Activated CD4-positive, alpha-beta T cell treated with anti-CD3 and anti-CD28 coated beads, Interleukin-2, amount 50 U/mL, for 16 hours (primary cell): ENCODE data around the gene FNDC3B.

Experiments used
- DNase-seq: peaks from one replicate; pipeline ENCODE4 v3.0.0-alpha.2; 2020

FNDC3B gene

DNA sequence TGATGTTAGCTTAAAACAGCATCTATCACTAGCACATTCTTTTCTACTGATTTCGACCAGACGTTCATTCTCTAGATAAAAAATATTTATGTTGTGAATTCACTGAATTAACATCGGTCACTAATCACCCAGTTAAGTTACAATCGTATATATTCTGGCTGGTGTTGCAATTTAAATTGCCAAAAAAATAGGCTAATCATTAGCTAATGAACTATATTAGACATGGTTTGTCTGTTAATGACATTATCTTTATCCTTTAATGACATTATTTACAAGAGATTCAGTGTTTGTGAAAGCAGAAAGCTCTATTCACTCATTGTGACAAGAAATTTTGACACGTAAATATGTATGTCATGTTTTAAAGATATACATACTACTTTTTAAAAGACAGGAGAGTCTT, 402.2 kb downstream of the FNDC3B start:
- no peak for DNase-seq

DNA sequence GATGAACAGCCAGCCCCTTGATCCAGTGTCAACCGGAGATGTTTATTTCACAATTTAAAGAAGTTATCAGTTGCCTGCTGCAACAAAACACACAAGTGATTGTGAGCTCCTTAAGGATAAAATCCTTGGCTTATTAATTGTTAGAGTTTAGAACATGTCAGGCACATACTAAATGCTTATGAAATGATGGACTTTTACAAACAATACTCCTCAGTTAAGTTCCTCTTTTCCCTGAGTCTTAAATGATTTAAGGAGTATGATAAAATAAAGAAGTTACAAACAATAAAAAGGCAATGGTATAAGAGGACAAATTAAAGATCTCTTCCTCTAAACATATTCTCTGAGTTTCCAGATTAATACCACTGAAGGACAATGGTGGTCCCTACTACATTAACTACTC, 403.2 kb downstream of the FNDC3B start:
- DNase-seq, result no peak

DNA sequence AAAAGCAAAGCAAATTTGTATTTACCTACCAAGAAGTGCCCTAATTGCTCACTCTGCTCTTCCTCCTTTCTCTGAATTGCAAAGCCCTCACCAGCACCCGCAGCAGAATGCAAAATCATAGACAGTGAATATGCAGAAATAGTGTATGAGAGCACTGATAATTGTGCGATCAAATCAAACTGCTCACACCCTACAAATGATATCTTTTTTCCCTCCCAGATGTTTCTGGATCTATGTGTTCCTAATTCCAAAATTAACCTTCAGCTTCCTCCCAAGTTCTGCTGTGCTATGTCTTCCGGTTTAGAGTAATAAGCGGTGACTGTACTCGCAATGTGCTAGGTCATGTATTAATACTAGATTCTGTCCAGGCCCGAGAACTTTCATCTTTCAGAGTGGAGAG, 405.4 kb downstream of the FNDC3B start:
- DNase-seq, result no peak

DNA sequence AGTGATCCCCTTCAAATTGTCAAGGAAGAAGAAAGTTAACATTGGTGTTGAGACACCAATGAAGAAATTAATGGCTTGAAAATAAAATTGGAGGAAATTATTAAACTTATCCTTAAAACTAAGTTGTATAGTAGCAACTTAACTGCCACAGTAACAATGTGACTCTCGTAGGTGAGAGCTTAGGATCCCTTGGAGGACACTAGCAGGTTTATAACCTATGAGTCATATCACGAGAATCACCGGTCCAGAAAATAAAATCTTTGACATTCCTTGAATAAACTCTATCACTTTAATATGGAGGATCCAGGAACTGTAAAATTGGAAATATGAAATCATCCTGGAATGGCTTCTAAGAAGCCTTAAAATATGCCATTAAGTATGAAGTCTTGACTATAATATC, 406.8 kb downstream of the FNDC3B start:
- DNase-seq, result no peak

DNA sequence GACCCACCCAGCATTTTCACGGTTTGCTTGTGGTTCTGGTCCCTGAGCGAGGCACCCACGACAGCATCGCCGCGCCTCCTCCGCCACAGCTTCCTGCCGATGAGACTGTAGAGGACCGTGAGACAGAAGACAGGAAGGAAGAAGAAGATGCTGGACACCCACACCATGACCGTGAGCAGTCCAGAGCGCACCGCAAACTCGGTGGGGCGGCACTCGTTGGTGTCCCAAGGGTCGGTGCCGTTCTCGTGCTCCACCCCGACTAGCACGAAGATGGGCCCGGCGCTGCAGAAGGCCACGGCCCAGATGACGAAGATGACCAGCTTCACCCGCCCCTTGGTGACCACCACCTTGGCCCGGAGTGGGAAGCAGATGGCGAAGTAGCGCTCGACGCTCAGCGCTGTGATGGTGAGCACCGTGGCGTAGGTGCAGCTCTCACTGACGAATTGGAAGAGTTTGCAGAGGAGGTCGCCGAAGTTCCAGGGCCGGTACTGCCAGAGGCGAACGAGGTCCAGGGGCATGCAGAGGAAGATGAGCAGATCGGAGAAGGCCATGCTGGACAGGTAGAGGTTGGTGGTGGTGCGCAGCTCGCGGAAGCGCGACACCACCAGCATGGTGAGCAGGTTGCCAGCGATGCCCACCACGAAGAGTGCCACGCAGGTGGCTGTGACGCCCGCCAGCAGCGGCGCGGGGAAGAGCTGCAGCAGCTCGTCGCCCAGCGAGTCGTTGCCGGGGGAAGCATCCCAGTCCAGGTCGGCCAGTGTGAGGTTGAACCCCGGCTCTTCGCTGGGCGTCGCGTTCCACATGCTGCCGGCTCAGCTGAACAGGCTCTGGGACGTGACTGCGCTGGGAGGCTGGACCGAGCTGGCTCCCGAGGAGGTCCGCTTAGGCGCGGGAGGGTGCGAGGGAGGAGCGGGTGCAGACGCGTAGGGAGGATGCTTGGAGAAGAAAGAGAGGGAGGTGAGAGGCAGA, 408.5 kb downstream of the FNDC3B start, which contains the start of gene GHSR:
Gene GHSR (minus strand): TSS at position 846 of the 969 bp plus-strand sequence. CDS start 43 bp downstream, at position 803.
- DNase-seq, result peak; percentile 12

DNA sequence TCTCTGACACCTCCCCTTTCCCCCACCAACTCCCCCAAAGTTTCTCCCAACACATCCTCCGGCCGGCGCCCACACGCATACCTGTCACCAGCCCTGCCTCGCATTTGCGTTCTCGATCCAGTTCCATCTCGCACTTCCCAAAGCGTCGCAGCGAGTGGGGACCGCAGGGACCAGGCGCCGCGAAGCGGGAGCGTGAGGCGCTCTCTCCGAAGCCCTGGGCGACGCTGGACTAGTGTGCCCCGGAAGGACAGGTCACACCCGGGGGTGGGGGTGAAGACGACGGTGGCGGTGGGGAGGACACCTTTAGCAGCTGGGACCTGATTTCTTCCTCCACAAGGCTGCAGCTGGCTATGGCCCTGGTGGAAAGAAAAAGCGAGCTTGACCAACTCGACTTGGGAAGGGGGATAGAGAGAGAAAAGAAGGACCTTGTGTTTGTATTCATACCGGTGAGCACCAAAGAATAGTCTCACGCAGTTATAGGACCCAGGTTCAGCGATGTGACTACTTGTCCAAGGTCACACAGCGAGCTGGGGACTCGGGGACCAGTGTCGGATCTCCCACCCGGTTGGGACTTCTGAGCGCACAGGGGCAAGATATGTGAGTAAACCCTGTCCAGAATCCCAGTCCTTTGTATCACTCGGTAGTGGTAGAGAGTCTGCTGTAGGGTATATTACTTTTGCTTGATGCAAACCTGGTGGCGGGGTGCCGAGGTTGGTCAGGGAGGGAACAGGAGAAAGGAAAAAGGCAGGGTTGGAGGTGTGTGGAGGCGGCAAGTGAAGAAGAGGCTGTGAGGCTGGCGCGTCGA, 409.5 kb downstream of the FNDC3B start:
- no peak for DNase-seq

DNA sequence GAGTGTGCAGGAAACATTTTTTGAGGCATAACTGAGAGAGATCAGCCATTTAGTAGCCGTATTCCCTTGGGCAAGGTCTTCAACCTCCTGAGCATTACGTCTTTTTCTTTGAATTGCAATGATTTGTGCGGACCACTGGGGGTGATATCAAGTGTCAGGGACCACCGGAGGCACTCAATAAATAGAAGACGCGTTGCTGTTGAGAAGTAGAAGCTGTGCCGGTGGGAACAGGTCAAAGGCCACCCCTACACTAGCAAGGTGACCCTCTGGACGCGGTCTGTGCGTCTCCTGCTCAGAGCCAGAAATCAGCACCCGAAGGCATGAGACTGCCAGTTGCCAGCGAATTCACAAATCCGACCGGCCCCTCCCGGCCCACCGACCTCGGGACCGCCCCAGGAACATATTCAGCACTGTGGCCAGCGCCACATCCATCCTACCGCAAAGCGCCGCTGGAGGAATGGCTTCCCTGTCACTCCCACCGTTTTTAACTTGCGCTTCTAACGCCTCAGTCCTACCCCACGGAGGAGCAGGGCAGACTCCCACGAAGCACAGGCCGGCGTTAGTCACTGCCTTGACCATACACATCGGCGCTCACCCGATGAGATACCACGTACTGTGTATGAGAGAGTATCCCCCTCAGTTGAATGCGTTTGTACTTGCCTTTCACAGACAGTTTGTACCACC, 410.2 kb downstream of the FNDC3B start:
- DNase-seq, result peak; percentile 8
